OCI-LY7 (cell line): ENCODE measurements around the gene GRID1.

Experiments
- CTCF ChIP-seq: fragments of 200-600 bp; sonication (generic); conservative IDR thresholded peaks from 2 replicates; pipeline ENCODE4 v1.5.1; 2014; ENCODE audit warnings: mild to moderate bottlenecking, antibody characterized with exemption, low read length, moderate library complexity, mixed read lengths
- EZH2phosphoT487 ChIP-seq: fragments of 200-600 bp; sonication (generic); IDR thresholded peaks from 2 replicates; pipeline ENCODE4 v1.6.1; 2018; ENCODE audit warnings: low read depth, borderline replicate concordance, mild to moderate bottlenecking, mixed run types, antibody characterized with exemption, low read length, moderate library complexity, mixed read lengths

DNA sequence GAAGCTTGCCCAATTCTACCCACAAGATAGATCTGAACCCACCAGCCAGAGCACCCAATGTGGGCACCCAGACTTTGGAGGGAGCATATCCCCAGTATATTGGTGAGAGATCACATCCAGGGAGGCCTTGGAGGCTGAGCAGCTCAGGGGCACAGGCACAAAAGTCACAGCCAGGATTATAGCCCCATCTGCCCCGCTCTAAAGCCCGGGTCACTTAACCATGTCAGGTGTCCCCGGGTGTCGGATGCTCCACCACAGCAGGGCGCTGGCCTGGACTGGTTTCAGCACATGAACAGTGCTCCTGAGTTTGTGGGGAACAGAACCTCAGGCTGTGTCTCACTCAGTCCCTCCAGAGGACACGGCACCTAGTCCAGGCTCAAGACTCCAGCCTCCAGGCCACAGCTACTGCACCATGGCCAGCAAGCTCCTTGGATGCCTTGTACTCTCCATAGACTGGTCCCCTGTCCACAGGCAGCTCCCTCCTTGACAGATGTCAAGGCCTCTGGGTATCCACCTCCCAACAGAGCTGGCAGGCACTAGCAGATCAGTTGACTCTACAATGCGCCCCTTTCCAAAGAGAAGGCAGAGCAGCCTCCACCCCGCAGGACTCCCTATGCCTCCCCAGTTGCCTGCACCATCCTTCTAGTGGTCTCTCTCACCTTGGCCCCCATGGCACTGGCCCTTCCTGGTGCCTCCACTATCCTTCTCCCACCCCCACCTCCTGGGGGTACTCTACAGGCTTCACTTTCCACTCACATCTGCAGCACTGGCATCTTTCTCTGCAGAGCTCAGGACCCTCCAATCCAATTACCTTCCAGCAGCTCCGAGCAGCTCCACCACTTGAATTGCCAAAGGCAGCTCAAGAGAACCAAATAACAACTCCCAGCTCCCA is 306.0 kb downstream of the GRID1 start:
- TF ChIP-seq CTCF (no peak), EZH2phosphoT487 (no peak)
